ENCODE results near the gene RAI1.
A peak's percentile ranks its signal among the peaks of the same experiment; 100 is the strongest.

RAI1 gene

DNA sequence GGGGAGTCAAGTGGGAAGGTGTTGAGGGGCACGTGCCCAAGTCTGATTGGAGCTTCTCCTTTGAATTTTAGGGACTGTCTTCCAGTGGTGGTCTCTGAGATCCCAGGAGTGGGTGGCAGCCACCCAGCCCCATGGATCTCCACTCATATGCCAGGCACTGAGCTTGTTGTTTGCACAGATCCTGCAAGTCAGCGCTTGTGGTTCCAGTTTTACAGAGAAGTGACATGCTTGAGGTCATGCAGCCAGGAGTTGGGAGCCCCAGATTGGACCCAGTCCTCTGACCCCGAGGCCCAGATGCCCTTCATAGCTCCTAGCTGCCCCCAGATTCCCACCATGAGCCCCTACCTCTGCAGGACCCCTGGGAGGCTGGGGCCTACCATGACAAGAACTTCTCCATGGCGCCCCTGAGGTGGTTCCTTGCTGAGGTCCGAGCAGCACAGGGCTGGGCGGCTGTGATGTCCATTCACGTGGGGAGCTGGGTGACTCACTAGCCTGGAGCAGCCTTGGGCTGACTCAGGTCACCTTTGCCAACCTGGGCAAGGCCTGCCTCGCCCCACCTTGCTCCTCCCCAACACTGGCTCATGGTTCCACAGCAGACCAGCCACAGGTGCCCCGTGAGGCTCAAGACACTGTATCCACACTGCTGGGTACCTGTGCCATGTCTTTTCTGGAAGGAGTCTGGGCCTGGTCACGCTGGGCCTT is 47.4 kb downstream of the RAI1 start:
- no peak for DNase-seq (ENCODE audit: low spot score)
- TF ChIP-seq, protein P1, sequence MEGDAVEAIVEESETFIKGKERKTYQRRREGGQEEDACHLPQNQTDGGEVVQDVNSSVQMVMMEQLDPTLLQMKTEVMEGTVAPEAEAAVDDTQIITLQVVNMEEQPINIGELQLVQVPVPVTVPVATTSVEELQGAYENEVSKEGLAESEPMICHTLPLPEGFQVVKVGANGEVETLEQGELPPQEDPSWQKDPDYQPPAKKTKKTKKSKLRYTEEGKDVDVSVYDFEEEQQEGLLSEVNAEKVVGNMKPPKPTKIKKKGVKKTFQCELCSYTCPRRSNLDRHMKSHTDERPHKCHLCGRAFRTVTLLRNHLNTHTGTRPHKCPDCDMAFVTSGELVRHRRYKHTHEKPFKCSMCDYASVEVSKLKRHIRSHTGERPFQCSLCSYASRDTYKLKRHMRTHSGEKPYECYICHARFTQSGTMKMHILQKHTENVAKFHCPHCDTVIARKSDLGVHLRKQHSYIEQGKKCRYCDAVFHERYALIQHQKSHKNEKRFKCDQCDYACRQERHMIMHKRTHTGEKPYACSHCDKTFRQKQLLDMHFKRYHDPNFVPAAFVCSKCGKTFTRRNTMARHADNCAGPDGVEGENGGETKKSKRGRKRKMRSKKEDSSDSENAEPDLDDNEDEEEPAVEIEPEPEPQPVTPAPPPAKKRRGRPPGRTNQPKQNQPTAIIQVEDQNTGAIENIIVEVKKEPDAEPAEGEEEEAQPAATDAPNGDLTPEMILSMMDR (IDR thresholded peaks at IDR 0.05; ENCODE audit: extremely low read depth, missing control alignments): no peak

DNA sequence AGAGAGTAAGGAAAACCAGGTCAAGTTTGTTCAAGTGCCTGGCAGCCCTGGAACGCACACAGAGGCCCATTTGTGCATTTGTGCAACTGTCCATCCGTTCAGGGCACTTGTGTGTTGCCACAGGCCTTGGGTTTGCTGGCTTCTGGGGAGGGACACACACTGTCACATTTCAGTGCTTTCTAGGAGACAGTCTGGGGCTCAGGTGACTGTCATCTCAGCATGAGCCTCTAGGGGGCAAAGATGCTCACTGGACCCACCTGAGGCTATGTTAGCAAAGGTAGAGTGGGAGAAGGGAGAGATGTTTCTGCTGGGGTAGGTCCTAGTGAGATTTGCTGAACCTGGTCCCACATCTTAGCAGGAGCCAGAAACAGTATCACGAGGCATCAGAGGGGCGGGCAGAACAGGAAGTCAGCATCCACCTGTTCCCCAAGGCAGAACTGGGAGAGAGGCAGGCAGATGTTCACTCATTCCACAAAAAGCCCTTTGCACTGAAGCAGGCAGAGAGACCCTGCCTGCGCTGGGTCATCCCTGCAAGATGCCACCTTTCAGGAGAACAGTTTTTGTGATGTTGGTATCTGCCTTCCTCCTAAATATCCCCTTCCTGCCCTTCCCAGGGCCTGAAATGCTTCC is 48.5 kb downstream of the RAI1 start:
- TF ChIP-seq, protein P1 (IDR thresholded peaks at IDR 0.05; ENCODE audit: extremely low read depth, missing control alignments): peak; percentile 69
- DNase-seq (ENCODE audit: low spot score): peak; percentile 78

DNA sequence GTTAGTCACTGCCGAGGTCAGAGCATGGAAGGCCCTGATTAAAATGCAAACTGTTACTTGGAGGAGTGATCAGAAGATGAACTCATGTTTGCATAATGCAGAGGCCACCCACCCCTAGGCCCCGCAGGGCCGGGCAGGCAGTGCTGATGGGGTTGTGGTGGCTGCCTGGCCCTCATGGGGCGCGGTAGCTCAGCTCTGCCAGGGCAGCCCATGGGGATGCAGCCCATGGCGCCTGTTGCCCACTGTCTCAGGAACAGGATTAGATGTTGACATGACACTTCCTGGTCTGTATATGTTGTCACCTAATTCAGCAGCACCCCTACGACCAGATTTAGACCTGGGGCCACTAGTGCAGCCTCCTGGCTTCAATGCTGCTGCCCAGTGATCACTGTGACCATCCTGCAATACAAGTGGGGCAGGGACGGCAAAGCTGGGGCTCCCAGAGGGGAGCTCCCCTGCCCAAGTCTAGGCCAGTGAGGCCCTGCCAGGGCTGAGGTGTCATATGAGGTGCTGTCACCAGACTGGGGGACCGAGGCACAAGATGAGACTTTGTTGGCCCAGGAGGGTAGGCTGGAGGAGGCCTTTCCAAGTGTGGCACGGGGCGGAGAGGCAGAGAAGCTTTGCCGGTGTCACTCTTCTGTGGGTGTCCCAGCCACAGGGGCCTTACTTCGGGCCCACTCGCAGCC is 49.1 kb downstream of the RAI1 start:
- DNase-seq (ENCODE audit: low spot score): no peak
- TF ChIP-seq, protein P1 (IDR thresholded peaks at IDR 0.05; ENCODE audit: extremely low read depth, missing control alignments): no peak

DNA sequence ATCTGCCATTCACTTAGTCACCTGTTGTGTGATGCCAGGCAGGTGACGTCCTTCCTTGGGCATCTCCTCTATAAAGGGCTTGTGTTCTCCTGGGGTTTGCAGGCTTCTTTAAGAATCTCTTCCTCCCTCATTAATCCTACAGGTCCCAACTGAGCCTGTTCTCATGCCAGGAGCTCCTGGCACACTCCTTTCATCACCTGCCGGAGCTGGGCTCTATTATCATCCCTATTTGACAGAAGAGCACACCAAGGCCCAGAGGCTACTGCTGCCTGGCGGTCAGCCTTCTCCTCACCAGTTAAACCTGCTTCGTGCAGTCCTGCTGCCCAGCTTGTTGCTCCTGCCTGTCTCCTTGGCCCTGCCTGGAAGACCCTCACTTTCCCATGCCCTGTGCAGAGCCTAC is 51.2 kb downstream of the RAI1 start:
- TF ChIP-seq, protein P1 (IDR thresholded peaks at IDR 0.05; ENCODE audit: extremely low read depth, missing control alignments): no peak
- no peak for DNase-seq (ENCODE audit: low spot score)

DNA sequence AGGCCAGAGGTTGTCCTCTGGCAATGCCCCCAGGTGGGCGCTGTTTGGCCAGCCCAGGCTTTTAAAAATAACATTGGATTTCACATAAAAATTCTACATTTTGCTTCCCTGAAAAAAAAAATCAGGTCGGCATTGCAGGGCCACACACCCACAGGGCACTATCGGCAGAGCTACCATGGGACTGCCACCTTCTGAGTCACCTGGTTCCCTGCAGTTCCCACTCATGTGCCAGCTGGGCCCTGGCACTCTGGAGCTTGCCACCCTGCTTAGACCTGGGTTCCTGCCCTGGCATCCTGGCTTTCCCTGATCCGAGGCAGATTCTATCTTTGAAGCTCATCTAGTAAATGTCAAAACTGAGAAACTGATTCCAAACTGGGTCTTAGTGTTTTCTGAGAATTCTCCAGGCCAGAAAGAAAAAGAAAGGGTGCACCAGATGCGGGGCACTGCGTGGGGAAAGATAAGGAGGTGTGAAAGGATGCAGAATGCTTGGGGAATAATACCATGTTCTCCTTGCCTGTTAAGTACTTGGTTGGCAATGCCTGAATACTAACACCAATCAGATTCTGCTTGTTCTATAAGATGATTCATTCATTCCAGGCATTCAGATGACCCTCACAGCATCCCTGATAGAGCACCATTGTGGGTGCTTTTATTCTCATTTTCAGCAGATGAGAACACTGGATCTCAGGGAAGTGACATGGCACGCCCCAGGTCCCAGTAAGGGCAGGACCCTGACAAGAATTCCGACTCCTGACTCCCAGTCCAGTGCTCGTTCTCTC is 51.8 kb downstream of the RAI1 start:
- TF ChIP-seq, protein P1 (IDR thresholded peaks at IDR 0.05; ENCODE audit: extremely low read depth, missing control alignments): no peak
- DNase-seq (ENCODE audit: low spot score): no peak

DNA sequence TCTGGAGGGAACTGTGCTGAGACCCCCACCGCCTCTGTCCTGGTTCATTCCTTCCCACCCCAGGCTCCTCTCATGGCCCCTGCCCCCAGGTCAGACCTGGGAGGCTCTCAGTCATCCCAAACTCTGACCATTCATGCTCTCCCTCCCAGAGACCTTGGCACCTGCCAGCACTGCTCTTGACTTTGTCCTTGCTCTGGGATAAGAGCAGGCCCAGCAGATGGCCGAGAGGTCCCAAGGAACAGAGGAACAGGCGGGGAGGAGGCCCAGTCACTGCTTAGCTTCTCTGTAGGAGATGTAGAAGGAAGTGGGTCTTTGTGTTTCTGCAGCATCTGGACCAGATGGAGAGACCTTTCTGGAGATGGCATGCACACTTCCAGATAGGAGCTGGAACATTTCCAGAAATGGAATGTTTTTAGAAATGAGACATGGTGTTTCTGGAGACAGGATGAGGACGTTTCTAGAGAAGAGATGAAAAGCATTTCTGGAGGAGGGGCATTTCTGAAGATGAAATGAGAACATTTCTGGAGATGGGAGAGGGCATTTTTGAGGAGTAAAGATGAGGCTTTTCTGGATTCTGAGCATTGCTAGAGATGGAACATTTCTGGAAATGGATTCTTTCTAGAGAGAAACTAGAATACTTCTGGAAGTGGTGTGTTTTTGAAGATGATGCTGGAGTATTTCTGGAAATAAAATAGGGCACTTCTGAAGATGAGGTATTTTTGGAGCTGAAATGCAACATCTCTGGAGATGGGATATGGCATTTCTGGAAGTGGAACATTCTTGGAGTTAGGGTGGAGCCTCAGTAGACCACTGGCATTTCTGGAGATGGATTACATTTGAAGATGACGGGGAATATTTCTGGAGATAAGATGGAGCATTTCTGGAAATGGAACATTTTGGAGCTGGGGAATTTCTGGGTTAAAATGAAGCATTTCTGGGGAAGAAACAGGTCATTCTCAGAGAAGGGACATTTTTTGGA is 55.2 kb downstream of the RAI1 start:
- TF ChIP-seq, protein P1 (IDR thresholded peaks at IDR 0.05; ENCODE audit: extremely low read depth, missing control alignments): no peak
- DNase-seq (ENCODE audit: low spot score): no peak

Measured in GM20000 (cell line).